HG02763 (cell line): ENCODE results near the gene CREB5.
"Not testable (repeated sequence)": the region's sequence is repeated elsewhere in the genome, so short reads cannot be mapped to it uniquely, and the experiment has no call there.

Experiments used
- ATAC-seq: cut with Tn5 transposase; IDR thresholded peaks from one replicate; pipeline ENCODE4 v1.9.1; 2021; ENCODE audit warnings: mild to moderate bottlenecking, moderate library complexity; ENCODE audit not compliant: unreplicated experiment

CREB5 gene

GRCh38 chr7:28573059-28573553 lies 160.8 kb downstream of the CREB5 start:
- ATAC-seq = no peak

GRCh38 chr7:28573651-28574301 lies 161.5 kb downstream of the CREB5 start:
- ATAC-seq = no peak

GRCh38 chr7:28575241-28575643 lies 162.9 kb downstream of the CREB5 start:
- no peak for ATAC-seq

DNA sequence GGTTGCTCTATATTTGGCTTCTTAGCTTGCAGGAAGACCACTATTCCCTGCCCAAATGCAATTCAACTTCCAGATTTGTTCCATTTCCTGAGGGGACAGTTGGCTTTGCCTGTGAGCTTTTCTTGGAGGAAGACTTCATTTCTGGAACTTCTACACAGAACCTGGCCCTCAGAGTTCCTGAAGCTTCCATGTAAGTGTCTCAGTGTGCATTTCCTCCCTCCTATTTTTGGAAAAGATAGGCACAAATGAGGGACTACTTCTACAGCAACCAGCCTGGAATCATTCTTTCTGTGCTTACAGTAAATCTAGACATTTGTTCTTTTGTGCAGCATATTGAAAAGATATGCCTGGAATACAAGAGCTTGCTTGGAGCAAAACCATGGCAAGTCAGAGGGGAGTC lies 164.3 kb downstream of the CREB5 start:
- ATAC-seq = no peak

- no peak for ATAC-seq
Measured at GRCh38 chr7:28579571-28579970, 167.3 kb downstream of the CREB5 start.

DNA sequence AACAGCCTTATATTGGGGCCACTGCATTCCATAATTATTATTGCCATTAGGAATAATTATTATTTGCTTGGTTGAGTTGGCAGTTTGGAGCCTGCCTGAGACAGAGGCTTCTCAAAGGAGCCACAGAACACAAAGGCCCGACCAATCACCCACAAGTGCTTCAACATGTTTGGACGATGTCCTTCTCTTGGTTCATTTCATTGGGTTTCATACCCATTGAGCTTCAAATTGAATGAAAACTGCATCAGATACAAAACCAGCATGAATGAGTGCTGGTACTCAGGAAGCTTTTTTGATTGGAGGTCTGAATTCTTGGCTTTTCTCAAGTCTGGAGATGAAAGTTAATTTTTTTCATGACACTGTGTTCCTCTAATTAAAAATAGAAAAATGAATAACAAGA lies 168.3 kb downstream of the CREB5 start:
- no peak for ATAC-seq

GRCh38 chr7:28581351-28581750 lies 169.0 kb downstream of the CREB5 start:
- ATAC-seq = no peak

- ATAC-seq = no peak
Measured at GRCh38 chr7:28582226-28582625, 169.9 kb downstream of the CREB5 start.

GRCh38 chr7:28584235-28584634 lies 171.9 kb downstream of the CREB5 start:
- no peak for ATAC-seq

- ATAC-seq = no peak
Measured at GRCh38 chr7:28586736-28587135, 174.4 kb downstream of the CREB5 start.

GRCh38 chr7:28587211-28587610 lies 174.9 kb downstream of the CREB5 start:
- no peak for ATAC-seq

DNA sequence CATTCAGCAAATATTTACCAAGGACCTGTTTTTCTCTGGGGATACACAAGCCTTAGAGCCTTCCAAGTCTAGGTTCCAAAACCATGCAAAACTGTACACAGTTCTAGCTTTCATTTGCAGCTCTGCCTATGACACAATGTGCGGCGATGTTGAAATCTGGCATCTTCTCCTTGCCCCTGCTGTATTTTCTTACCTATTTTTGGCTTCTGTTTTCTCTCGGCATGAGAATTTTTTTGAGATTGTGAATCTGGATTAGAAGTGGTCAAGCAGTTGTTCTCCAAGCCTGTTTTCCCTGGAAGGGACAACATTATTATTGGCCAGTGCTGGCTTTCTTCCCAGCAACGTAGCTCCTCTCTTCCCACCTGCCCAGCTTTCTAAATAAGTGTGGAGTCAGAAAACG lies 176.3 kb downstream of the CREB5 start:
- no peak for ATAC-seq

DNA sequence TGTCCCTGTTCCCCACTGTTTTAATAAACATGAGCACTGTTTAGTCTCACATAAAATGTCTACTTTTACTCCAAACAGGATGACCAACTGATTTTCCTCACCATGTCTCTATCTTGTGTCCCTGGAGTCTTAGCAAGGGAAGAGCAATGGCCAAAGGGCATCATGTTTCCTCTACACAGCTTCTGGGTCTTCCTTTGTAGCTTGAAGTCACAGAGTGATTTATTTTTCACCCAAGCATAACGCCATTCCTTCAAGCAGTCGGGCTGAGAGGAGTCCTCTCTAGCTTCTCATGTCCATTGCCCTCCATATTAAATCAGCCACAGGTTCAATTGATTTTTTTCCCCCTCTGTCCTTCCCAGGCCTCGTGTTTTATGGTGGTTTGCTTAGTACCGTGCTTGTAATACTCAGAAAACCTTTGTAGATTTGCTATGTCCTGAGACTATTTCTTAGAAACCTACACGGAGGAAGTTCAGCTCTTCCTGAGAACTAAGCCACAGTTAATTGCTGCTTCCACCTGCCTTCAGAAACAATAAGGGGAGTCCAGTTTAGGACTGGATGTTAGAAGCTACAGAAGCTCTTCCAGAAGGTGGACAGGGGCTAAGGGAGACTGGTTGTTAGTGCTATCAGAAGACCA lies 178.8 kb downstream of the CREB5 start:
- no peak for ATAC-seq

DNA sequence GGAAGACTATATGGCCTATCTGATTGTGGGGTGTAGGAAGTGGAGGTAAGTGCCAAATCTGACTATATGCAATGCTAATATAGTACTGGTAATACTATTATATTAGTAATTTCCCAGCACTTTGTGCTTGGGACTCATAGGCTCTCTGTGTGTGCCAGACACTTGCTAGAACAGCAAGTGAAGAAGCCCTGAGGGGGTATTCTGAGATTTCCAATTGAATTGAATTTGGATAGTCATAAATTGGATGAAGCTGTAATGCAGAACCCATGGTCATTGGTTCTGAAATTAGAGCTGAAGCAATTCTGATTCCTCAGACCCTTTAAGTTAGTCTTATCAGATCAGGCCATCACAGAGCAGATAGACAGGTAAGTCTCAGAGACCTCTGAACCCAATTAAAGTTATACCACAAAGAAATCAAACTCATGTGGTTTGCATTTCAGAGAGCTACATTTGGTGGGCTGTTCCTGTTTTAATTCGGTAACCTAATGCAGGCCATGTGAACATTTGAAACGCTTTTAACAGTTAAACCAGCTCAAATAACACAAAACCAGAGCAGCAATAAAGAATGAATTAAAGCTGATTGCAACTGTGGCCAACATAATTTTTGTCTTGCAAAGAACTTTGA lies 179.5 kb downstream of the CREB5 start:
- ATAC-seq = no peak

- ATAC-seq = no peak
Measured at GRCh38 chr7:28592861-28593260, 180.5 kb downstream of the CREB5 start.

DNA sequence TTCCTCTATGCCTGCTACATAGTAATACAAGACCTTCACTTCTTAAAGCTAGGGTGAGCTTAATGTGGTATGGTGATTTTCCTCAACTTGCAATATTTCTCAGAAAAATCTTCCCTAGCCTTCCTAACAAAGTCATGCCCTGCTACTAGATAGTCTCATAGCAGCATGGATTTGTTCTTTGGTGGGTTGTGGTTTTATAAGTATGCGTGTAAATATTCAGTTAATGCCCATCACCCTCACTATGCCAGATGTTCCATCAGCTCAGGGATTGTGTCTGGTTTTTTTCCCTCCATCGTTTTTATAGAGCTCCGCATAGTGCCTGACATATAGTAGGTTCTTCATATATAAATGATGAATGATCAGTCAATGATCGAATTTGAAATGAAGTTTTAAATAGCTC lies 182.8 kb downstream of the CREB5 start:
- no peak for ATAC-seq

- ATAC-seq = no peak
Measured at GRCh38 chr7:28595801-28596200, 183.5 kb downstream of the CREB5 start.

GRCh38 chr7:28596245-28596935 lies 184.1 kb downstream of the CREB5 start:
- no peak for ATAC-seq

- no peak for ATAC-seq
Measured at GRCh38 chr7:28597284-28597683, 185.0 kb downstream of the CREB5 start.

DNA sequence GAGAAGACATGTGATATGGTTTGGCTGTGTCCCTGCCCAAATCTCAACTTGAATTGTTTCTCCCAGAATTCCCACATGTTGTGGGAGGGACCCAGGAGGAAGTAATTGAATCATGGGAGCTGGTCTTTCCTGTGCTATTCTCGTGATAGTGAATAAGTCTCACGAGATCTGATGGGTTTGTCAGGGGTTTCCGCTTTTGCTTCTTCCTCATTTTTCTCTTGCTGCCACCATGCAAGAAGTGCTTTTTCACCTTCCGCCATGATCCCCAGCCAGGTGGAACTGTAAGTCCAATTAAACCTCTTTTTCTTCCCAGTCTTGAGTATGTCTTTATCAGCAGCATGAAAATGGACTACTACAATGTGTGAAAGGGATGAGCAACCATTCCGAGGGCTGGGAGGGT lies 185.7 kb downstream of the CREB5 start:
- ATAC-seq = not testable (repeated sequence)

GRCh38 chr7:28598586-28598985 lies 186.3 kb downstream of the CREB5 start:
- ATAC-seq = no peak

- no peak for ATAC-seq
Measured at GRCh38 chr7:28599411-28599810, 187.1 kb downstream of the CREB5 start.
